ENCODE results near the gene DDX6.
A peak's percentile ranks its signal among the peaks of the same experiment; 100 is the strongest.
"Not testable (repeated sequence)": the region's sequence is repeated elsewhere in the genome, so short reads cannot be mapped to it uniquely, and the experiment has no call there.

DDX6 gene

GRCh38 chr11:118791111-118791960 lies at the start of gene DDX6:
Gene DDX6 (minus strand): TSS chr11:118791164. CDS start chr11:118786251, 4,913 bp downstream.
- DNase-seq, result peak; percentile 83

GRCh38 chr11:118838905-118839553 lies 48.1 kb upstream of the DDX6 start:
- DNase-seq, result no peak

GRCh38 chr11:118837868-118838267 lies 46.9 kb upstream of the DDX6 start:
- DNase-seq, result no peak

- no peak for DNase-seq
These were observed 43.6 kb upstream of the DDX6 start for GRCh38 chr11:118834427-118835028.

GRCh38 chr11:118827118-118827517 lies 36.2 kb upstream of the DDX6 start:
- DNase-seq, result no peak

- not testable (repeated sequence) for DNase-seq
These were observed 32.1 kb upstream of the DDX6 start for GRCh38 chr11:118822936-118823510.

GRCh38 chr11:118820412-118821357 lies 29.7 kb upstream of the DDX6 start:
- DNase-seq, result no peak

GRCh38 chr11:118820025-118820379 lies 29.0 kb upstream of the DDX6 start:
- DNase-seq, result not testable (repeated sequence)

GRCh38 chr11:118819334-118820024 lies 28.5 kb upstream of the DDX6 start:
- DNase-seq, result no peak

- no peak for DNase-seq
These were observed 27.2 kb upstream of the DDX6 start for GRCh38 chr11:118818130-118818529.

- DNase-seq, result no peak
These were observed 22.6 kb upstream of the DDX6 start for GRCh38 chr11:118813551-118813950.

GRCh38 chr11:118812485-118812884 lies 21.5 kb upstream of the DDX6 start:
- DNase-seq, result no peak

GRCh38 chr11:118807800-118808778 lies 17.1 kb upstream of the DDX6 start:
- DNase-seq, result no peak

GRCh38 chr11:118806400-118806799 lies 15.4 kb upstream of the DDX6 start:
- DNase-seq, result peak; percentile 17

GRCh38 chr11:118804094-118804493 lies 13.1 kb upstream of the DDX6 start:
- no peak for DNase-seq

- no peak for DNase-seq
These were observed 8.4 kb upstream of the DDX6 start for GRCh38 chr11:118799372-118799771.

GRCh38 chr11:118797510-118797909 lies 6.5 kb upstream of the DDX6 start:
- no peak for DNase-seq

- no peak for DNase-seq
These were observed 1.7 kb upstream of the DDX6 start for GRCh38 chr11:118792570-118793124.

GRCh38 chr11:118791961-118792569 lies 1.1 kb upstream of the DDX6 start:
- DNase-seq, result no peak

Data from NCI-H345 (cell line).